Sigmoid colon (tissue), 4 donors: Measurements from ENCODE around the gene ANO9.

Experiments
- CTCF ChIP-seq, 4 experiments: fragments of 450-650 bp in 3 of 4; fragments of 200-600 bp in 1 of 4; IDR thresholded peaks; one replicate each; pipeline ENCODE4 v1.5.1; 2016 to 2019; ENCODE audit warnings: antibody characterized with exemption in 4 of 4, mild to moderate bottlenecking in 3 of 4, moderate library complexity in 2 of 4
- EP300 ChIP-seq, 4 donors: sonication (generic); formaldehyde crosslinking; IDR thresholded peaks; one replicate each; pipeline ENCODE4 v1.6.1; 2017; ENCODE audit warnings: antibody characterized with exemption in 4 of 4
- POLR2A ChIP-seq, 2 donors: fragments of 450-650 bp; IDR thresholded peaks; one replicate each; pipeline ENCODE4 v1.6.1; 2016; ENCODE audit warnings: antibody characterized with exemption in 2 of 2, mild to moderate bottlenecking in 2 of 2, moderate library complexity in 2 of 2
- POLR2AphosphoS5 ChIP-seq, 4 donors: sonication (generic); formaldehyde crosslinking; IDR thresholded peaks; one replicate each; pipeline ENCODE4 v1.6.1; 2017; ENCODE audit warnings: antibody characterized with exemption in 4 of 4

- TF ChIP-seq CTCF (IDR thresholded peaks at IDR 0.05) (no peak), POLR2A (IDR thresholded peaks at IDR 0.05) (no peak), POLR2AphosphoS5 (IDR thresholded peaks at IDR 0.05) (no peak), EP300 (IDR thresholded peaks at IDR 0.05) (no peak)
Observed at GRCh38 chr11:413120-414081, 28.4 kb downstream of the ANO9 start.
